HCEC 1CT (cell line): Measurements from ENCODE around the gene ACER1.
"Not testable (repeated sequence)": the region's sequence is repeated elsewhere in the genome, so short reads cannot be mapped to it uniquely, and the experiment has no call there.

Experiments used
- DNase-seq: peaks from one replicate; pipeline ENCODE4 v3.0.0-alpha.2; 2017

Gene ACER1, protein sequence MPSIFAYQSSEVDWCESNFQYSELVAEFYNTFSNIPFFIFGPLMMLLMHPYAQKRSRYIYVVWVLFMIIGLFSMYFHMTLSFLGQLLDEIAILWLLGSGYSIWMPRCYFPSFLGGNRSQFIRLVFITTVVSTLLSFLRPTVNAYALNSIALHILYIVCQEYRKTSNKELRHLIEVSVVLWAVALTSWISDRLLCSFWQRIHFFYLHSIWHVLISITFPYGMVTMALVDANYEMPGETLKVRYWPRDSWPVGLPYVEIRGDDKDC

DNA sequence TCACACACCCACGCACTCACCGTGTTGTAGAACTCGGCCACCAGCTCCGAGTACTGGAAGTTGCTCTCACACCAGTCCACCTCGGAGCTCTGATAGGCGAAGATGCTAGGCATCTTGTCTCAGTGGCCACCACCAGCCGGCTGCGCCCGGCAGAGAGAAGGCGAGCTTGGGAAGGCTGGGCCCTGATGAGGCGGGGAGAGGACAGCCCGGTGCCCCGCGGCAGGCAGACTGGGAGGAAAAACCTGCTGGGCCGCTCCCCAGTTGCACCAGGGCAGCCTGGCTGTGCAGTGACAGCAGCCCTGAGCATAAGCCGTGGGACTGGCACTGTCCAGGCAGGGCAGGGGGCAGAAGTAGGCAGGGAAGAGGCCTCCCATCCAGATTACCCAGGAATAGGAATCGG lies at the start of gene ACER1:
TSS of gene ACER1 (minus strand) at position 174 of the 400 bp plus-strand sequence. CDS start at position 113, 61 bp downstream.
- DNase-seq, result no peak

- no peak for DNase-seq
Measured at GRCh38 chr19:6383188-6383587, 49.8 kb upstream of the ACER1 start.

DNA sequence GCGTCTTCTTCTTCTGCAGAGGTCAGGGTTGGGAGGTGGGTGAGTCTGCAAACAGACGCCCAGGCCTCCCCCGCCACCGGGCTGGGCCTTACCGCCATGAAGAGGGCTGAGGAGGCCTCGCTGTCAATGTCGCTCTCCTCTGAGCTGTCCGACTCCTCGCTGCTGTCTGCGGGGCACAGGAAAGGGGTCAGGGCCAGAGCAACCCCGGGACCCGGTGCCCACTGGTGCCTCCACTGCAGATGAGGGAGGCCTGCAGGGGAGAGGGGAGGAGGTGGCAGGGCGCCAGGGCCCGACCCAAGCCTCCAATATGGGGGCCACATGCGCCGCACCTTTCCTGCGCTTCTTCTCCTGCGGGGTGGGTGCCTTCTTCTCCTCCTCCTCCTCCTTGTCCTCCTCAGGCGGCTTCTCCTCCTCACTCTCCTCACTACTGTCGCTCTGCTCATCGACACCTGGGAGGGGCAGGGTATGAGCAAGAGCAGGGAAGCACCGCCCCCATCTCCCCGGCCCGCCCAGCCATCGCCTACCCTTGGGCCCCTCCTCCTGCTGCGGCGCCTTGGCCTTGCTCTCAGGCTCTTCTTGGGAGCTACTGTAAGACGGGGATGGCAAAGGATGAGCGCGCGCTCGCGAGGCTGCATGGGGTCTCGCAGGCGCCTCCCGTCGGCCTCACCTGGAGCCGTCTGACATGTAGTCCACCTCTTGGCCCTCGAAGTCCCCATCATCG lies 47.8 kb upstream of the ACER1 start:
- DNase-seq, result no peak

- DNase-seq, result no peak
Measured at GRCh38 chr19:6379744-6380143, 46.3 kb upstream of the ACER1 start.

DNA sequence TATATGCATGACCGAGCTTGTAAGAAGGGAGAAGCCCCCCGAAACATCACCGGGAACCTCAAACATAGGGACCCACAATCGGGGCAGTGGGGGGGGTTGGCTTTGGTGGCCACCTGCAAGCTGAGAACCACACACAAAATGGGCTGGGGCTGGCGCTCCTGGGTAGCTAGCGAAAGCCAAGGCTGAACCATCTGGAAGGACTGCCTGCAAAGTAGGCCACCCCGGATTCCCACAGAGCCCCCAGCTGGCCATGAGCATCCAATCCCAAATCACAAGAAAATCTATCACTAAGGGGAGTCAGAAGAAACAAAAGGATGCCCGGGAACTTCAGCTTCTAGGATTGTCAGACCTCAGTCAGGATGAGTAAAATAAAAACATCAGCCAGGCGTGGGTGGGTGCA lies 45.1 kb upstream of the ACER1 start:
- no peak for DNase-seq

- no peak for DNase-seq
Measured at GRCh38 chr19:6378041-6378440, 44.6 kb upstream of the ACER1 start.

- no peak for DNase-seq
Measured at GRCh38 chr19:6376512-6377190, 43.2 kb upstream of the ACER1 start.

DNA sequence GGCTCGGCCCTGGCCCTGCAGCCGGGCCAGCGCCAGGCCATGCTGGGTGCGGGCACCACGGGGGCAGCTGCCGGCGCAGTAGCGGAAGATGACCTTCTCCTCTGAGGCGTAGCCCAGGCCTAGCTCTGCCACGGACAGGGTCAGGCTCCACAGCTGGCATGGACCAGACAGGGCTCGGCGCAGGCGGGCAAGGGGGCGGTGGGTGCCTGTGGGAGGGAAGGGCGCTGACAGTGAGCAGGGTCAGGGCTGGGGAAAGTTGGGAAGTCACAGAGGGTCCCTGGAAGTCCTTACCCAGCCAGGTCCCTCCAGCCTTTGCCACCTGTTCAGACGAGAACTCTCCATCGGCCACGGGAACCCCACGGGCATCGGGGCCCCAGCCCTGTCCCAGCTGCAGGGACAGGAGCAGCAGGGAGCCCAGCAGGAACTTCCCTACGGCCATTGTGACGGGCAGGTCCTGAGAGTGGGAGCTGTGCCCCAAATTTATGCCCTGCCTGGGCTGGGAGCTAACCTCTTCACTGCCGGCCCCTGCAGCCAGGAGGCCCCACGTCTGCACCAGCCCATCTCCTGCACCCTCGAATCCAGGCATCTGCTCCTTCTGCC lies 42.1 kb upstream of the ACER1 start, which contains the start of gene PSPN:
TSS of gene PSPN (minus strand) at position 523 of the 600 bp plus-strand sequence. CDS start at position 439, 84 bp downstream.
- no peak for DNase-seq

- DNase-seq, result no peak
Measured at GRCh38 chr19:6374711-6375410, 41.4 kb upstream of the ACER1 start.

- no peak for DNase-seq
Measured at GRCh38 chr19:6374161-6374709, 40.8 kb upstream of the ACER1 start.

DNA sequence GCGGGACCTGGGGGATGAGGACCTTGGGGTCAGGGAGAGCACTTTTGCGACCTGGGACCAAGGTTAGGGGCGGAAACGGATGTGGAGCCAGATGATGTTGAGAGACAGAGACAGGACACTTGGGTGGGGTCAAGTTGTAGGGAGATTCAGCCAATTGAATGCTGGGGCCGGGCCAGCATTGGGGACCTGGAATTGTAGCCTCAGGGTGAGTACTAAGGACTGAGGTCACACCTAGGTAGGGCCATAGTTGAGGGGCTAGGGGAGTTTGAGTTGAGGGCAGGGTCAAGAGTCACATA lies 40.3 kb upstream of the ACER1 start:
- DNase-seq, result no peak

DNA sequence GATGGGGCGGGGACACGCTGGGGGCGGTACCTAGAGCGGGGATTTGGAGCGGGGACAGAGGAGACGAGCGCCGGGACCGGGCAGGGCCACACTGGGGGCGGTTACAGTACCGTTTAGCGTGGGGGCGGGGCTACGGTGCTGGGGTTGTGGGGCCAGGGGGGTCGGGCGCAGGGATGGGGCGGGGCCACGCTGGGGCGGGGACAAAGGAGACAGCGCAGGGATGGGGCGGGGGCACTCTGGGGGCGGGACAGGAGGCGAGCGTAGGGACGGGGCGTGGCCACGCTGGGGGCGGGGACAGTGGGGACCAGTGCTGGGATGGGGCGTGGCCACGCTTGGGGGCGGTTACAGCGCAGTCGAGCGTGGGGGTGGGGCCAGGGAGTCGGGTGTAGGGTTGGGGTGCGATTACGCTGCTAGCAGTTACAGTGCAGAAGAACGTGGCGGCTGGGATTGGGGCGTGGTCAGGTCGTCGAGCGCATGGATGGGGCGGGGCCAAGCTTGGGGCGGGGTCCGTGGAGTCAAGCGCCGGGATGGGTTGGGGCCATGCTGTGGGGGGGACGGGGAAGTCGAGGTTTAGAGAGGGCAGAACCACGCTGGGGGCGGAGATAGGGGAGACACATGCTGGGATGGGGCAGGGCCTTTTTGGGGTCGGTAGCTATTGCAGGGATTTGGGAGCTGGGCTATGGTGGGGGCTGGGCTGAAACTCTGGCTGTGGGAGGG lies 39.8 kb upstream of the ACER1 start:
- peak; percentile 98 for DNase-seq

DNA sequence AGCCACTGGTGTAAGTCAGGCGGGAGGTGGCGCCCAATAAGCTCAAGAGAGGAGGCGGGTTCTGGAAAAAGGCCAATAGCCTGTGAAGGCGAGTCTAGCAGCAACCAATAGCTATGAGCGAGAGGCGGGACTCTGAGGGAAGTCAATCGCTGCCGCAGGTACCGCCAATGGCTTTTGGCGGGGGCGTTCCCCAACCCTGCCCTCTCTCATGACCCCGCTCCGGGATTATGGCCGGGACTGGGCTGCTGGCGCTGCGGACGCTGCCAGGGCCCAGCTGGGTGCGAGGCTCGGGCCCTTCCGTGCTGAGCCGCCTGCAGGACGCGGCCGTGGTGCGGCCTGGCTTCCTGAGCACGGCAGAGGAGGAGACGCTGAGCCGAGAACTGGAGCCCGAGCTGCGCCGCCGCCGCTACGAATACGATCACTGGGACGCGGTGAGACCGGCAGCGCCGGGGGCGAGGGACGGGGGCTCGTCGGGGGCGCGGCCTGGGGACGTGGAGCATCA lies 39.2 kb upstream of the ACER1 start, which contains the start of gene ALKBH7:
TSS of gene ALKBH7 (plus strand) at position 201 of the 502 bp plus-strand sequence. CDS start at position 228, 27 bp downstream.
- DNase-seq, result peak; percentile 100

DNA sequence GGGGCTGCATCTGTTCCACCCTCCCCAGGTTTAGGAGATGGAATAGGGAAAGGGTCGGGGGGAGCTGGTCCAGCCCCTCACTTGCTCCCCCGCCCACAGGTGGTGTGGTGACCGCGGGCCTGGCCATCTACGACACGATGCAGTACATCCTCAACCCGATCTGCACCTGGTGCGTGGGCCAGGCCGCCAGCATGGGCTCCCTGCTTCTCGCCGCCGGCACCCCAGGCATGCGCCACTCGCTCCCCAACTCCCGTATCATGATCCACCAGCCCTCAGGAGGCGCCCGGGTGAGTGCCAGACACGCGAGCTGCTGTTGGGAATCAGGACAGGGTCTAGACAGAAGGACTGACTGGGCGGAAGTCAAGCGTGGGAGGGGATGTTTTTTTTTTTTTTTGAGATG lies 30.9 kb upstream of the ACER1 start:
- no peak for DNase-seq

DNA sequence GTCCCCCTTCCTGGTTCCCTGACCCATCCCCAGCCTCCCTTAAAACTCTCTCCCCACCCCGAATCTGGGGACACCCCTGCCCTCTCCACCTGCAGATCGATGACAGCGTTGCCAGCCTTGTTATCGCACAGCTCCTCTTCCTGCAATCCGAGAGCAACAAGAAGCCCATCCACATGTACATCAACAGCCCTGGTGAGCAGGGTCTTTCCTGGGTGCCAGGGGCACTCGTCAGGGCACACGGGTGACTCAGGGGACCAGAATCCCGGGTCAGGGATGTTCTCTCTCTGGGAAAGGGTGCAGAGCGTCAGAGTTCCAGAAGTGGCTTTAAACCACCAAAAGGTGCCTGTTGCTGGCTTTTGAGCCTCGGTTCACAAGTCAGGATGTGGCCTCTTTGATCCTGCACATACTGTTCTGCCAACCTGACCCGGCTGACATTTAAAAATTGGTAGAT lies 29.0 kb upstream of the ACER1 start:
- no peak for DNase-seq

DNA sequence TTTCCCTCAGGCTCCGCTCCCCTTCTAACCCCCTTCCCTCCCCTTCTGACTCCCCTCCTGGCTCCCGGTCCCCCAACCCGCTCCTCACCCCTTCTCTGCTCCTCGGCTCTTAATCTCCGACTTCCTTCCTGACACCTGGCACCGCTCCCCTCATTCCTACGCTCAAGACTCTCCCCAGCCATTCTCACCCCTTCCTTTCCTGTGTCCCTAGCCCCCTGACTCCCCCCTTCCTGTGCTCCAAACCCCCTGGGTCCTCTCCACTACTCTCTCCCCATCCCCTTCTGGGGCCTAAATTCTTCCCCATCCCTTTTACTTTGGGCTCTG lies 28.6 kb upstream of the ACER1 start:
- peak; percentile 34 for DNase-seq

- not testable (repeated sequence) for DNase-seq
Measured at GRCh38 chr19:6360857-6361216, 27.4 kb upstream of the ACER1 start.

DNA sequence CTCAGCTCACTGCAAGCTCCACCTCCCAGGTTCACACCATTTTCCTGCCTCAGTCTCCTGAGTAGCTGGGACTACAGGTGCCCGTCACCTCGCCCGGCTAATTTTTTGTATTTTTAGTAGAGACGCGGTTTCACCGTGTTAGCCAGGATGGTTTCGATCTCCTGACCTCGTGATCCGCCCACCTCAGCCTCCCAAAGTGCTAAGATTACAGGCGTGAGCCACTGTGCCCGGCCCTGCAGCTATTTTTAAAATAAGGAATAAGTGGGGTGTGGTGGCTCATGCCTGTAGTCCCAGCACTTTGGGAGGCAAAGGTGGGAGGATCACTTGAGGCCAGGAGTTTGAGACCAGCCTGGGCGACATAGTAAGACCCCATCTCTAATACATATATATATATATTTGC lies 27.0 kb upstream of the ACER1 start:
- not testable (repeated sequence) for DNase-seq

GRCh38 chr19:6359568-6360341 lies 26.3 kb upstream of the ACER1 start:
- no peak for DNase-seq

DNA sequence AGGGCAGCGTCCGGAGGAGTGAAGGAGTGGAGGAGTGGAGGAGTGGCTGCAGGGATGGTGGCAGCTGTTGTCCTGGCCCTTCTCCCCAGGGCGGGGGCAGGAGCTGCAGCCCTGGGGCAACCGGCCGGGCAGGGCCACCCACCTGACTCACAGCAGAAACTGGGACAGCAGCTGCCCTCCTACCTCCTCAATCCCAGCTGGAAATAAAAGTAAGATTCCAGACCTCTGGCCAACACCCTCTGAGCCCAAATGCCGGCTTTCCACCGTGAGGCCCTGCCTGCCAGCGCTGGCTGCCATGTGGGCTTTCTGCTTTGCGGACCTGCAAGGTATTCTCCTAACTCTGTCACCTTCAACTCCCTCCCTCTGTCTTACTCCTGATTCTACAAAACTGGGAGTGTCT lies 24.6 kb upstream of the ACER1 start:
- no peak for DNase-seq

DNA sequence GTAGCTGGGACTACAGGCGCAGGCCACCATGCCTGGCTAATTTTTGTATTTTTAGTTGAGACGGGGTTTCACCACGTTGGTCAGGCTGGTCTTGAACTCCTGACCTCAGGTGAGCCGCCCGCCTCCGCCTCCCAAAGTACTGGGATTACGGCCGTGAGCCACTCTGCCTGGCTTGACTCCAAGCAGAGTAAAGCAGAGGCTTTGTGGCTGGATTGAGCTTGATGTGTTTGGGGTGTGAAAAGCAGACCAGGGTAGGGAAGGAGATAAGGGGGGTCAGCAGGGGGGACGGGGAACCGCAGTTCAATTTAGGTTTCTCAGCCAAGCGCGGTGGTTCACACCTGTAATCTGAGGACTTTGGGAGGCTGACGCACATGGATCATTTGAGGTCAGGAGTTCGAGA lies 23.8 kb upstream of the ACER1 start:
- no peak for DNase-seq
